ENCODE data around the gene WDR64. TPM values are rescaled to one million over a fixed set of nuclear protein-coding genes. Genes with fewer than 3 reads are reported as not detected.
"Not testable (repeated sequence)": the region's sequence is repeated elsewhere in the genome, so short reads cannot be mapped to it uniquely, and the experiment has no call there.

The WDR64 gene
- total RNA-seq, 1 experiment from 2014 or later = not detected

GRCh38 chr1:241825581-241825980, 173.5 kb downstream of the WDR64 start:
- no peaks in the 10 kb centered on the region for H3K79me2 ChIP-seq (ENCODE audit: low read depth)
- peaks cover 12% of the 10 kb centered on the region for H3K4me1 ChIP-seq (replicated peaks; ENCODE audit: insufficient read depth)
- no peak overlapping the region for H2AFZ ChIP-seq
- BruUV-seq (replicated peaks) = no TSS peak
- H4K20me1 ChIP-seq (ENCODE audit: insufficient read depth) = no peaks in the 10 kb centered on the region
- H3F3A ChIP-seq (ENCODE audit: insufficient read depth, low read depth) = peaks cover 15% of the 10 kb centered on the region; the same call in 1 of the 2 replicates
- no peaks in the 10 kb centered on the region for H3K36me3 ChIP-seq (ENCODE audit: low read depth)
- no peak overlapping the region for H3K4me2 ChIP-seq
- no peaks in the 10 kb centered on the region for H3K9me3 ChIP-seq (ENCODE audit: insufficient read depth, low read depth)
- H3K27me3 ChIP-seq (ENCODE audit: insufficient read depth, low read depth) = no peaks in the 10 kb centered on the region
- CTCF ChIA-PET = no interaction called here
- H3K9me2 ChIP-seq (ENCODE audit: insufficient read depth) = no peaks in the 10 kb centered on the region
- DNase-seq = no peak
- POLR2A ChIA-PET (ENCODE audit: unreplicated experiment) = no interaction called here
- no peak overlapping the region for H3K4me3 ChIP-seq
- no peak for TF ChIP-seq EZH2 (IDR thresholded peaks at IDR 0.05; ENCODE audit: low read depth)
- TF ChIP-seq, protein P1, sequence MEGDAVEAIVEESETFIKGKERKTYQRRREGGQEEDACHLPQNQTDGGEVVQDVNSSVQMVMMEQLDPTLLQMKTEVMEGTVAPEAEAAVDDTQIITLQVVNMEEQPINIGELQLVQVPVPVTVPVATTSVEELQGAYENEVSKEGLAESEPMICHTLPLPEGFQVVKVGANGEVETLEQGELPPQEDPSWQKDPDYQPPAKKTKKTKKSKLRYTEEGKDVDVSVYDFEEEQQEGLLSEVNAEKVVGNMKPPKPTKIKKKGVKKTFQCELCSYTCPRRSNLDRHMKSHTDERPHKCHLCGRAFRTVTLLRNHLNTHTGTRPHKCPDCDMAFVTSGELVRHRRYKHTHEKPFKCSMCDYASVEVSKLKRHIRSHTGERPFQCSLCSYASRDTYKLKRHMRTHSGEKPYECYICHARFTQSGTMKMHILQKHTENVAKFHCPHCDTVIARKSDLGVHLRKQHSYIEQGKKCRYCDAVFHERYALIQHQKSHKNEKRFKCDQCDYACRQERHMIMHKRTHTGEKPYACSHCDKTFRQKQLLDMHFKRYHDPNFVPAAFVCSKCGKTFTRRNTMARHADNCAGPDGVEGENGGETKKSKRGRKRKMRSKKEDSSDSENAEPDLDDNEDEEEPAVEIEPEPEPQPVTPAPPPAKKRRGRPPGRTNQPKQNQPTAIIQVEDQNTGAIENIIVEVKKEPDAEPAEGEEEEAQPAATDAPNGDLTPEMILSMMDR (conservative IDR thresholded peaks at IDR 0.05) = no peak
- intact Hi-C loops (cut with micrococcal nuclease; ENCODE audit: unreplicated experiment) = no loop called here
- no peak overlapping the region for H3K27ac ChIP-seq

GRCh38 chr1:241826613-241827012, 174.5 kb downstream of the WDR64 start:
- H2AFZ ChIP-seq; POLR2A ChIA-PET (ENCODE audit: unreplicated experiment); DNase-seq; H3K9me2 ChIP-seq (ENCODE audit: insufficient read depth); BruUV-seq (replicated peaks); H3K4me3 ChIP-seq; H3K9me3 ChIP-seq (ENCODE audit: insufficient read depth, low read depth); H3K36me3 ChIP-seq (ENCODE audit: low read depth); H3K4me2 ChIP-seq; H3K27me3 ChIP-seq (ENCODE audit: insufficient read depth, low read depth); H3K27ac ChIP-seq; H3K79me2 ChIP-seq (ENCODE audit: low read depth); H3K4me1 ChIP-seq (replicated peaks; ENCODE audit: insufficient read depth); intact Hi-C loops (cut with micrococcal nuclease; ENCODE audit: unreplicated experiment); H4K20me1 ChIP-seq (ENCODE audit: insufficient read depth): not testable (repeated sequence)
- peaks cover 15% of the 10 kb centered on the region; the same call in 1 of the 2 replicates for H3F3A ChIP-seq (ENCODE audit: insufficient read depth, low read depth)
- CTCF ChIA-PET = interaction anchor here (0.7 kb wide), 1 partner anchor 215 kb away, joined by 4 read pairs; no protein-coding TSS in a partner anchor

DNA sequence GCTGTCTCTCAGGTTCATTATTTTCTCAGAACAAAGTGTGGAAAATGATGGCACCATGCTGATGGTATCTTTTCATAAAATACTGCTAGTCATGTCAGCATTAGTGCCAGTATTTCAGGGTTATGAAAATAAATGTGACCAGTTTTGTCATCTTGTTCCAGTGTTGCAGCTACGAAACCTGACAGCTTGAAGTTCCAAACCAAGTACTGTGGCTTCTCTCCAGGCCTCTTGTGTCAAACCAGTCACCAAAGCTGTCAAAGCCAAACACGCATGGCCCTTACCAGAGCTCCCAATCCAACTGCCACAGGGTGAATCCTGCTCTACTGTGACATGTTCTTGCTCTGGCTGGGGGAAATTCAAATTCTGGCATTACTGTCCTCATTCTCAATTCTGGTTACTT, 175.2 kb downstream of the WDR64 start:
- Histone ChIP-seq H3K9me3 (ENCODE audit: insufficient read depth, low read depth) (no peaks in the 10 kb centered on the region), H3K9me2 (ENCODE audit: insufficient read depth) (no peaks in the 10 kb centered on the region), H4K20me1 (ENCODE audit: insufficient read depth) (no peaks in the 10 kb centered on the region), H3F3A (ENCODE audit: insufficient read depth, low read depth) (peaks cover 15% of the 10 kb centered on the region; the same call in 1 of the 2 replicates), H3K27me3 (ENCODE audit: insufficient read depth, low read depth) (no peaks in the 10 kb centered on the region), H3K27ac (no peak overlapping the region), H3K79me2 (ENCODE audit: low read depth) (no peaks in the 10 kb centered on the region), H2AFZ (no peak overlapping the region), H3K4me3 (no peak overlapping the region), H3K4me2 (no peak overlapping the region), H3K36me3 (ENCODE audit: low read depth) (no peaks in the 10 kb centered on the region), H3K4me1 (replicated peaks; ENCODE audit: insufficient read depth) (no peaks in the 10 kb centered on the region)
- no TSS peak for BruUV-seq (replicated peaks)
- DNase-seq = no peak
- CTCF ChIA-PET = no interaction called here
- intact Hi-C loops (cut with micrococcal nuclease; ENCODE audit: unreplicated experiment) = no loop called here
- TF ChIP-seq, protein P1 (conservative IDR thresholded peaks at IDR 0.05) = no peak
- no peak for TF ChIP-seq EZH2 (IDR thresholded peaks at IDR 0.05; ENCODE audit: low read depth)
- POLR2A ChIA-PET (ENCODE audit: unreplicated experiment) = no interaction called here

DNA sequence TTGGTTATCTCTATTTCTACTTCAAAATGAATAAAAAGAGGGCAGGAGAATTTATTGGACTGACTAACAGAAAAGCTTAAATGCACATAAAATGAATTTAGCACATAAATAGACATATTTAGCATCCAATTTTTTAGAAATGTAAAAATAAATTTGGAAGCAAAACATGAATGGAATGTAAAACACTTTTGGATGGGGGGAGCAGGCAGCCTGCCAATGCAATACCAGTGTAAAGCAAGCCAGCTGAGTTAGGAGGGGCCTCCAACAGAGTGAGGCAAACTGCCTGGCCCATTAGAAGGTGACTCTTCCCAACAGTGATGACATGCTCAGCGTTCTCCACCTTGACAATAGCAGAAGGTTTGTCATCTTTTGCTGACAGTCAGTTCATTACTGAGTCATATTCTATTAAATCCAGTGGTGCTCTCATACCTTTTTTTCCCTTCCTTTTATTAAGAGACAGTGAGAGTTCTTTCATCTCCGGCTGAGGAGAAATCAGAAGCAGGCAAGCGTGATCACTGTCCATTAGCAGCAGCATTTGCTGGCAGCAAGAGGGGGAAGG, 176.5 kb downstream of the WDR64 start:
- Histone ChIP-seq H3K4me3 (no peak overlapping the region), H3K9me2 (ENCODE audit: insufficient read depth) (no peaks in the 10 kb centered on the region), H3K4me1 (replicated peaks; ENCODE audit: insufficient read depth) (no peaks in the 10 kb centered on the region), H4K20me1 (ENCODE audit: insufficient read depth) (no peaks in the 10 kb centered on the region), H3K27me3 (ENCODE audit: insufficient read depth, low read depth) (no peaks in the 10 kb centered on the region), H2AFZ (no peak overlapping the region), H3K79me2 (ENCODE audit: low read depth) (no peaks in the 10 kb centered on the region), H3K36me3 (ENCODE audit: low read depth) (no peaks in the 10 kb centered on the region), H3K4me2 (no peak overlapping the region), H3K9me3 (ENCODE audit: insufficient read depth, low read depth) (no peaks in the 10 kb centered on the region), H3F3A (ENCODE audit: insufficient read depth, low read depth) (peaks cover 10% of the 10 kb centered on the region; the same call in 1 of the 2 replicates), H3K27ac (no peak overlapping the region)
- TF ChIP-seq, protein P1 (conservative IDR thresholded peaks at IDR 0.05) = no peak
- no peak for TF ChIP-seq EZH2 (IDR thresholded peaks at IDR 0.05; ENCODE audit: low read depth)
- intact Hi-C loops (cut with micrococcal nuclease; ENCODE audit: unreplicated experiment) = no loop called here
- no TSS peak for BruUV-seq (replicated peaks)
- ChIA-PET POLR2A (ENCODE audit: unreplicated experiment) (no interaction called here), CTCF (no interaction called here)
- no peak for DNase-seq
